HL-60 (cell line): Measurements from ENCODE around the gene BIK.

Experiments used
- CTCF ChIP-seq: IDR thresholded peaks from one replicate; pipeline ENCODE4 v1.5.1; 2011; ENCODE audit warnings: low read length, control low read depth, inconsistent platforms; ENCODE audit not compliant: insufficient read depth
- GABPA ChIP-seq: IDR thresholded peaks from 2 replicates; pipeline ENCODE4 v1.6.1; 2012; ENCODE audit warnings: low read depth
- POLR2AphosphoS5 ChIP-seq: IDR thresholded peaks from 2 replicates; pipeline ENCODE4 v1.6.1; 2012; ENCODE audit warnings: low read depth
- REST ChIP-seq: IDR thresholded peaks from 2 replicates; pipeline ENCODE4 v1.6.1; 2012; ENCODE audit warnings: low read depth; ENCODE audit not compliant: insufficient replicate concordance

- peak; percentile 53; the same call in 1 of the 2 replicates for TF ChIP-seq POLR2AphosphoS5
- TF ChIP-seq CTCF, result no peak
- peak; percentile 91 for TF ChIP-seq GABPA
- no peak for TF ChIP-seq REST
These were observed 21.4 kb upstream of the BIK start, which contains the start of gene TTLL1 for GRCh38 chr22:43088984-43089717.
